GM19239 (cell line): ENCODE data around the gene GGACT.
"Not testable (repeated sequence)": the region's sequence is repeated elsewhere in the genome, so short reads cannot be mapped to it uniquely, and the experiment has no call there.

Experiments used
- DNase-seq: peaks from one replicate; pipeline ENCODE4 v3.0.0; 2011; ENCODE audit warnings: low spot score; ENCODE audit not compliant: insufficient read length
- FAIRE-seq: peaks from 2 replicates; lab custom pipeline; 2011; peaks lifted over from hg19 to GRCh38; lab: Jason Lieb, UNC

GGACT gene

GRCh38 chr13:100602493-100603111 lies 14.0 kb upstream of the GGACT start:
- FAIRE-seq = no peak
- no peak for DNase-seq

- no peak for DNase-seq
- no peak for FAIRE-seq
Observed at GRCh38 chr13:100601716-100602115, 13.1 kb upstream of the GGACT start.

GRCh38 chr13:100600915-100601314 lies 12.3 kb upstream of the GGACT start:
- FAIRE-seq (no peak), DNase-seq (no peak)

DNA sequence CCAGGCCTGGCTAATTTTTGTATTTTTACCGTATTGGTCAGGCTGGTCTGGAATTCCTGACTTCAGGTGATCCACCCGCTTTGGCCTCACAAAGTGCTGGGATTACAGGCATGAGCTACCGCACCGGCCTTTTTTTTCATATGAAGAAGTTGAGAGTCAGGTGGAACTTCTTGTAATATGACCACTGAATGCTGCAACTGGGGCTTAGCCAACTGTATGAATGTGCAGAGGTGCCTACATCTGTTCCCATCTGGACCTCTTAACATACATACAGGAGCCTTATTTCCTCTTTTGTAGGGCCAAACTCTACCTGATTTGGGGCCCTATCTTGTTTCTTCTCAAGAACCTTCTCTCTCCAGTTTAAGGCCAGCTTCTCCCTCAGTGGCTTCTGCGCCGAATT lies 11.9 kb upstream of the GGACT start:
- no peak for FAIRE-seq
- no peak for DNase-seq

GRCh38 chr13:100597253-100597652 lies 8.7 kb upstream of the GGACT start:
- no peak for DNase-seq
- FAIRE-seq = no peak

DNA sequence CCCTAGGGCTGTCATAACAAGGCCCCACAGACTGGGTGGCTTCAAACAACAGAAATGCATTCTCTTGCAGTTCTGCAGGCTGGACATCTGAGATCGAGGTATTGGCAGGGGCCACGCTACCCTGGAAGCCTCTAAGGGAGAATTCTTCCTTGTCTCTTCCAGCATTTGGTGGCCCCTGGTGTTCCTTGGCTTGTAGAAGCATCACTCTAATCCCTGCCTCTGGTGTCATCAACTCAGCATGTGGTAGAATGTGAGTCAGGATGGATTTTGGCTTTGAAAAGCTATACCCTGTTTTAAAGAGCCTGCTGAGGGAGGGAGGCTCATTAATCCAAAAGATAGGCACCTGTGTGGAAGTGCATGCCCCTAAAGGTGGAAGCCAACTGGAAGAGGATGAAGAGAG lies 7.9 kb upstream of the GGACT start:
- DNase-seq (no peak), FAIRE-seq (no peak)

- no peak for FAIRE-seq
- DNase-seq = no peak
Observed at GRCh38 chr13:100594731-100595130, 6.1 kb upstream of the GGACT start.

- no peak for DNase-seq
- FAIRE-seq = no peak
Observed at GRCh38 chr13:100594255-100594654, 5.7 kb upstream of the GGACT start.

GRCh38 chr13:100589178-100589725 lies 663 bp upstream of the GGACT start:
- FAIRE-seq (no peak), DNase-seq (no peak)

GRCh38 chr13:100584896-100585295 lies 3.7 kb downstream of the GGACT start:
- DNase-seq (no peak), FAIRE-seq (peak; percentile 11)

DNA sequence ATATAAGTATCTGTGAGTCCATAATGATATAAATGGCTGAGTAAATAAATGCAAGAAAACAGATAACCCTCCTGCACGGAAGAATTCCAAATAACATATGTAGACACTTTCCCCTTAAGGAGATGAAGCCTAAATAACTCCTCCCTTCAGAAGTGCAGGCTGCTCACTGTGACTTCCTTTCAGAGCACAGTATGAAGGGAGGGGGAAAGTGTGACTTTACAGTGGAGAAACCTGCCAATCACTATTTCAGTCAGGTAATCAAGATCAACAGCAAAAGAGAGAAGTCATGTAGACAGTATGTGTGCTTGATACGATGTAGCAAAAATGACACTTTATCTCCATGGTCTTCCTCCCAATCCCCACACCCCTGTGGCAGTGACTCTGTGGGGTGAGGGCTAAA lies 7.1 kb downstream of the GGACT start:
- DNase-seq (no peak), FAIRE-seq (no peak)

- FAIRE-seq = no peak
Observed at GRCh38 chr13:100581030-100581429, 7.6 kb downstream of the GGACT start.

GRCh38 chr13:100580045-100580444 lies 8.5 kb downstream of the GGACT start:
- FAIRE-seq (no peak), DNase-seq (no peak)

More at GRCh38 chr13:100581030-100581429, 7.6 kb downstream of the GGACT start:
- DNase-seq = no peak

DNA sequence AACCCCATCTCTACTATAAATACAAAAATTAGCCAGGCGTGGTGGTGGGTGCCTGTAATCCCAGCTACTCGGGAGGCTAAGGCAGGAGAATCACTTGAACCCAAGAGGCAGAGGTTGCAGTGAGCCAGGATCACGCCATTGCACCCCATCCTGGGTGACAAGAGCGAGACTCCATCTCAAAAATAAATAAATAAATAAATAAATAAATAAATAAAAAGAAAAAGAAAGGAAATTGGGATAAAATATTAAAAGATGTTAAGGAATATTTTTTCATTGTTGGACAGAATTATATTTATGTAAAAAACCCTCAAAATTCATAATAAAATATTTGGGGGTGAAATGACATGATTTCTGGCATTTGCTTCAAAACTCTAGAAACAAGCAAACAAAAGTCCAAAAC lies 11.3 kb downstream of the GGACT start:
- FAIRE-seq = not testable (repeated sequence)

GRCh38 chr13:100573121-100573520 lies 15.5 kb downstream of the GGACT start:
- FAIRE-seq (peak; percentile 91), DNase-seq (peak; percentile 32)

More for the DNA sequence above, 11.3 kb downstream of the GGACT start:
- not testable (repeated sequence) for DNase-seq

- DNase-seq (no peak), FAIRE-seq (no peak)
Observed at GRCh38 chr13:100566543-100566942, 22.0 kb downstream of the GGACT start.

- no peak for FAIRE-seq
Observed at GRCh38 chr13:100565286-100565685, 23.3 kb downstream of the GGACT start.

GRCh38 chr13:100564444-100565223 lies 24.0 kb downstream of the GGACT start:
- DNase-seq = no peak
- no peak for FAIRE-seq

More at GRCh38 chr13:100565286-100565685, 23.3 kb downstream of the GGACT start:
- no peak for DNase-seq

GRCh38 chr13:100563779-100564178 lies 24.8 kb downstream of the GGACT start:
- no peak for DNase-seq
- no peak for FAIRE-seq

DNA sequence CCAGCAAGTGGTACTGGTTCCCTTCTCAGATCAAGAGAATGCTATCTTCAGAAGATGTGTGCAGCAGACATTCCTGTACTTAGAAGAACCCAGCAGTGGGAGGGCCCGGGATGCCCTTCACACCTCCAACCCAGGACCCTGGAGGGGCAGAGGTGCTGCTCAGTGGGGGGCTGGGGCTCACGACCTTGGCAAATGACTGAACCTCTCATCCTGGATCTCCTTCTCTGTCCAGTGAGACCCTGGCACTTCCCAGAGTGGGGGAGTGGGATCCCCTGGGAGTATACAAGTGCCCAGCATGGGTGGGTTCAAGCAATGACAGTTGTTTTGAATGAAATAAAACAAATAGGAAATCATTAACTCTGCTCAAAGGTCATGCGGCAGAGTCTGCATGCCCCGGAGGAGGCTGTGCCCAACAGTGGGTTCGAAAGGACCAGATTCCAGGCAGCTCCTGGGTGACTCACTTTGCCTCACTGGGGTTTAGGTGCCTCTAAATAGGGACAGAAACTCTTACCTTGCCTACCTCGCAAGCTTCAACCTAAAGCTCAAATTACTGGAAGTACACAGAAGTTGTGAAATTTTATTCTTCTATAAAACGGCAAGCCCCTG lies 26.9 kb downstream of the GGACT start:
- DNase-seq (no peak), FAIRE-seq (no peak)

GRCh38 chr13:100561158-100561499 lies 27.5 kb downstream of the GGACT start:
- DNase-seq = no peak
- no peak for FAIRE-seq
